ENCODE measurements around the gene ABAT. TPM values are rescaled to one million over a fixed set of nuclear protein-coding genes. Genes with fewer than 3 reads are reported as not detected.

ABAT gene
- polyA plus RNA-seq, 2 of the 4 experiments (the other 2 are of a cell fraction): 0.68 to 1.2 TPM

DNA sequence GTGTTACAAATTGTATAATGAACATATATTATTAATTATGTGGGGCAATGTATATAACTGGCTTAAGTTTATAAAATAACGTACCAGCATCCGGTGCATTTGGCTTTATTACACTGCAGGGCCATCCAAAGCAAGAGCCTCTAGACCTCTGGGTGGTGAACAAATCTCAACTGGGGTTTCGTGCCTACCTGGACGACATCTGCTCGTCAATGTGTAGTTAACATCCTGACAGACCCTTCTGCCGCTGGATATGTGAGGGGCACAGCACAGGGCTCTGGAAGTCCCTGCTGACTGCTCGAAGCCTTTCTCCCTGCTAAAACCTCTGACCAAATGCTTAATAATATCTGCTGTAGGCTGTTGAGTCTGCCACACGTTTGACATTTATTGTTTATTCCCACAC is 120.7 kb downstream of the ABAT start:
- peaks cover 26% of the 10 kb centered on the region for H3K4me1 ChIP-seq
- no peak overlapping the region for H3K4me3 ChIP-seq
- ATAC-seq (peak; percentile 40 to 44; a peak in 4 of 6 replicates), DNase-seq (ENCODE audit: low read depth in 1 of 2, low spot score in 1 of 2) (peak; percentile 48 to 66), FAIRE-seq (no peak)
- POLR2A ChIA-PET: no interaction called here
- H3K4me2 ChIP-seq: 0 out of 3 replicates have a peak overlapping the region, but pooled peaks have one; percentile 8
- no peak overlapping the region for H3K27ac ChIP-seq
- CTCF ChIA-PET: interaction anchor here (0.7 to 10.0 kb wide), 6 partner anchors 9 to 228 kb away, joined by 3 to 173 read pairs (median 8); no protein-coding TSS in a partner anchor
- WGBS (ENCODE audit: missing lambda C conversion rate): 36% methylated on average over 8 of the region's 8 CpGs
- no peak for TF ChIP-seq POLR2A (IDR thresholded peaks at IDR 0.05; ENCODE audit: low read length)
- no peak for TF ChIP-seq CHD2 (IDR thresholded peaks at IDR 0.05; ENCODE audit: low read length, partially characterized antibody)
- no peak for TF ChIP-seq NFE2L2 (conservative IDR thresholded peaks at IDR 0.05; ENCODE audit: low read length)
- TF ChIP-seq, protein P1, sequence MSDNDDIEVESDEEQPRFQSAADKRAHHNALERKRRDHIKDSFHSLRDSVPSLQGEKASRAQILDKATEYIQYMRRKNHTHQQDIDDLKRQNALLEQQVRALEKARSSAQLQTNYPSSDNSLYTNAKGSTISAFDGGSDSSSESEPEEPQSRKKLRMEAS (IDR thresholded peaks at IDR 0.05): no peak
- TF ChIP-seq FOXS1 (CRISPR knock-in tag; IDR thresholded peaks at IDR 0.05): no peak
- peak; percentile 41 to 43; a peak in 4 of 5 replicates for TF ChIP-seq RAD21 (conservative IDR thresholded peaks at IDR 0.05 in 1 of 2, IDR thresholded peaks at IDR 0.05 in 1 of 2)
- TF ChIP-seq SMC3 (IDR thresholded peaks at IDR 0.05): peak; percentile 63
- TF ChIP-seq CEBPB (IDR thresholded peaks at IDR 0.05): no peak
- TF ChIP-seq, protein P2, sequence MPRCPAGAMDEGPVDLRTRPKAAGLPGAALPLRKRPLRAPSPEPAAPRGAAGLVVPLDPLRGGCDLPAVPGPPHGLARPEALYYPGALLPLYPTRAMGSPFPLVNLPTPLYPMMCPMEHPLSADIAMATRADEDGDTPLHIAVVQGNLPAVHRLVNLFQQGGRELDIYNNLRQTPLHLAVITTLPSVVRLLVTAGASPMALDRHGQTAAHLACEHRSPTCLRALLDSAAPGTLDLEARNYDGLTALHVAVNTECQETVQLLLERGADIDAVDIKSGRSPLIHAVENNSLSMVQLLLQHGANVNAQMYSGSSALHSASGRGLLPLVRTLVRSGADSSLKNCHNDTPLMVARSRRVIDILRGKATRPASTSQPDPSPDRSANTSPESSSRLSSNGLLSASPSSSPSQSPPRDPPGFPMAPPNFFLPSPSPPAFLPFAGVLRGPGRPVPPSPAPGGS (IDR thresholded peaks at IDR 0.05): no peak
- no peak for TF ChIP-seq GATA3 (IDR thresholded peaks at IDR 0.05; ENCODE audit: borderline replicate concordance)
- no peak for TF ChIP-seq TP53 (CRISPR knock-in tag; IDR thresholded peaks at IDR 0.05)
- TF ChIP-seq, protein P3, sequence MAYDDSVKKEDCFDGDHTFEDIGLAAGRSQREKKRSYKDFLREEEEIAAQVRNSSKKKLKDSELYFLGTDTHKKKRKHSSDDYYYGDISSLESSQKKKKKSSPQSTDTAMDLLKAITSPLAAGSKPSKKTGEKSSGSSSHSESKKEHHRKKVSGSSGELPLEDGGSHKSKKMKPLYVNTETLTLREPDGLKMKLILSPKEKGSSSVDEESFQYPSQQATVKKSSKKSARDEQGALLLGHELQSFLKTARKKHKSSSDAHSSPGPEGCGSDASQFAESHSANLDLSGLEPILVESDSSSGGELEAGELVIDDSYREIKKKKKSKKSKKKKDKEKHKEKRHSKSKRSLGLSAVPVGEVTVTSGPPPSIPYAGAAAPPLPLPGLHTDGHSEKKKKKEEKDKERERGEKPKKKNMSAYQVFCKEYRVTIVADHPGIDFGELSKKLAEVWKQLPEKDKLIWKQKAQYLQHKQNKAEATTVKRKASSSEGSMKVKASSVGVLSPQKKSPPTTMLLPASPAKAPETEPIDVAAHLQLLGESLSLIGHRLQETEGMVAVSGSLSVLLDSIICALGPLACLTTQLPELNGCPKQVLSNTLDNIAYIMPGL (CRISPR knock-in tag; IDR thresholded peaks at IDR 0.05; ENCODE audit: borderline replicate concordance): no peak
- TF ChIP-seq NPAS2 (CRISPR knock-in tag; IDR thresholded peaks at IDR 0.05; ENCODE audit: borderline replicate concordance): no peak
- TF ChIP-seq JUNB (IDR thresholded peaks at IDR 0.05): no peak
- TF ChIP-seq, protein P4, sequence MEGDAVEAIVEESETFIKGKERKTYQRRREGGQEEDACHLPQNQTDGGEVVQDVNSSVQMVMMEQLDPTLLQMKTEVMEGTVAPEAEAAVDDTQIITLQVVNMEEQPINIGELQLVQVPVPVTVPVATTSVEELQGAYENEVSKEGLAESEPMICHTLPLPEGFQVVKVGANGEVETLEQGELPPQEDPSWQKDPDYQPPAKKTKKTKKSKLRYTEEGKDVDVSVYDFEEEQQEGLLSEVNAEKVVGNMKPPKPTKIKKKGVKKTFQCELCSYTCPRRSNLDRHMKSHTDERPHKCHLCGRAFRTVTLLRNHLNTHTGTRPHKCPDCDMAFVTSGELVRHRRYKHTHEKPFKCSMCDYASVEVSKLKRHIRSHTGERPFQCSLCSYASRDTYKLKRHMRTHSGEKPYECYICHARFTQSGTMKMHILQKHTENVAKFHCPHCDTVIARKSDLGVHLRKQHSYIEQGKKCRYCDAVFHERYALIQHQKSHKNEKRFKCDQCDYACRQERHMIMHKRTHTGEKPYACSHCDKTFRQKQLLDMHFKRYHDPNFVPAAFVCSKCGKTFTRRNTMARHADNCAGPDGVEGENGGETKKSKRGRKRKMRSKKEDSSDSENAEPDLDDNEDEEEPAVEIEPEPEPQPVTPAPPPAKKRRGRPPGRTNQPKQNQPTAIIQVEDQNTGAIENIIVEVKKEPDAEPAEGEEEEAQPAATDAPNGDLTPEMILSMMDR (IDR thresholded peaks at IDR 0.05): peak; percentile 49
- no peak for TF ChIP-seq RARB (CRISPR knock-in tag; IDR thresholded peaks at IDR 0.05)
- no peak for TF ChIP-seq EP300 (IDR thresholded peaks at IDR 0.05)
- TF ChIP-seq, protein P5, sequence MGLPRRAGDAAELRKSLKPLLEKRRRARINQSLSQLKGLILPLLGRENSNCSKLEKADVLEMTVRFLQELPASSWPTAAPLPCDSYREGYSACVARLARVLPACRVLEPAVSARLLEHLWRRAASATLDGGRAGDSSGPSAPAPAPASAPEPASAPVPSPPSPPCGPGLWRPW (IDR thresholded peaks at IDR 0.05): no peak
- no peak for TF ChIP-seq MAZ (IDR thresholded peaks at IDR 0.05; ENCODE audit: borderline replicate concordance, low read depth, low read length)
- no peak for TF ChIP-seq POLR2AphosphoS2 (conservative IDR thresholded peaks at IDR 0.05; ENCODE audit: low read length)
- TF ChIP-seq PHF8 (IDR thresholded peaks at IDR 0.05; ENCODE audit: borderline replicate concordance, low read depth): no peak
- TF ChIP-seq FOSB (CRISPR knock-in tag; IDR thresholded peaks at IDR 0.05): no peak
- no peak for TF ChIP-seq CBX8 (IDR thresholded peaks at IDR 0.05)
- no peak for TF ChIP-seq CBX2 (IDR thresholded peaks at IDR 0.05; ENCODE audit: borderline replicate concordance, low read depth)
- no peak for TF ChIP-seq KDM5A (IDR thresholded peaks at IDR 0.05)
- no peaks in the 10 kb centered on the region for H3K9me3 ChIP-seq
